Right hindlimb (tissue), 1 donor: Measurements from ENCODE around the gene GK2.

Source experiments
- DNase-seq: peaks from one replicate; pipeline ENCODE4 v3.0.0-alpha.2; 2018

GK2 gene

DNA sequence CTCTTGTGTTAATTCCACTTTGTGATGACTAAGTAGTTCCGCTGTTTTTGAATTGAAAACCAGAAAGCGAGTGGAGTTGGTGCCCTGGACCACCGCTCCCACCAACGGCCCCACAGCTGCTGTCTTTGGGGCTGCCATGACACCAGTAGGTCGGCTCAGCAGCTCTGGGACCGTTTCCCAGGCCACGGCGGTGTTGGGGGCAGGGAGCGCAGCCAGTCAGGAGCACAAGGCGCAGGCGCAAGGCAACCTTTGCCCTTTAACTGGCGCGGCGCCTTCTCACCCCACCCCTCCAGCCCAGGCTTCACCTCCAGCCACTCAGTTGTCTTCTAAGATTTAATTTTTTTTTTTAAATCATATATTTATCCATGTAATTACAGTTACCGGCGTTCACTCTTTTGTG, at the start of gene GK2:
Gene GK2 (minus strand): TSS at position 166 of the 400 bp plus-strand sequence. CDS start 28 bp downstream, at position 138.
- DNase-seq = no peak

DNA sequence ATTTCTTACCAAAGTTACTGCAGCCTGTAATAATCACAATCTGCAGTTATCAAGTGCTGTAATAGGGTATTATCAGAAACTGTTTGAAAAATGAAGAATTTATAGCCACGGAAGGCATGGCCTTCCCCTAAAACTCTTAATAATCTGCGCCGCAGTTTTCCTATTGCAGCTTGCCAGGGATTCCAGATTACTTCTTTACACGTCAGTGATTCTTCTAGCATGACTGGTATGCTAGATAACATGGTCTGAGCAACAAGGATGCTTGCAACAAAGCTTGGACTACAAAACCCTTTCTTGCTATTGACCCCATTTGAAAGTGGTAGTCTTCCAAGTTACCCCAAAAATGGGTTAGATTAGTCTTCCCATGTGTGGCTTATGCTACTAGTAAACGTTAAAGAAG, 47.2 kb upstream of the GK2 start:
- DNase-seq = no peak

DNA sequence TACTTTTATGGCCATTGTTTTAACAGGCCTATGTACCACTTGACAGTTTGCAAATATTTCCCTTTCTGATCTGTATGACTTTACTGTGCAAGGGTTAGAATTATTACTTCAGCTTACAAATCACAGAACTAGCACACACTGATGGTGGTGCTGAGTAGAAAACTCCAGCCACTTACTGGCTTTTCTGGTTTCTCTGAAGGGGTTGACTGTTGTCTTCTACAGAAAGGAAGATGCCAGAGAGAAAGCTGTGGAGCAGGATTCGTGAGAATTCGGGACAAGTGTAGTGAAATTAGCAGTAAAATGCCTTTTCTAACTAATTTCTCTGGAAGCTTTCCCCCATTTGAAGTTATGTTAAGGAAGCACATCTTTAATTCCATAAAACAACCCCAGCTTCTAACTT, 46.6 kb upstream of the GK2 start:
- DNase-seq = no peak

DNA sequence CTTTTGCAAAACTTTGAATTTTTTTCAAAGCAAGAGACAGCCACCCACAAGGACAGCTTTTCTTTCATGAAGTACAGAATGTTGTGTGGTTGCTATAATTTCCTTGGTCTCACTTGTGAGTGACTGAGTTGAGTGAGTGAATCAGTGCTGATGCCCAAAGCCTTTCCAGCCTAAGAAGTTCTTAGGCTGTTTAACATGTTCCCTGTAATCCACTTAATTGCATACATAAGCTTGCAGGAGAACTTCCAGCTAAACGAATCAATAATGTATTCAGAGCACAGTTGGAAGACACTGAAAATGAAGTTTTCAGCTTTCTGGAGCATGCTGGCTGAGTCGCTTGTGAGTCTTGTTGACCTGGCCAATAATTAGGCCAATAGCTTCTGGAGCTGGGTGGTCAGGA, 42.0 kb upstream of the GK2 start:
- DNase-seq = no peak

DNA sequence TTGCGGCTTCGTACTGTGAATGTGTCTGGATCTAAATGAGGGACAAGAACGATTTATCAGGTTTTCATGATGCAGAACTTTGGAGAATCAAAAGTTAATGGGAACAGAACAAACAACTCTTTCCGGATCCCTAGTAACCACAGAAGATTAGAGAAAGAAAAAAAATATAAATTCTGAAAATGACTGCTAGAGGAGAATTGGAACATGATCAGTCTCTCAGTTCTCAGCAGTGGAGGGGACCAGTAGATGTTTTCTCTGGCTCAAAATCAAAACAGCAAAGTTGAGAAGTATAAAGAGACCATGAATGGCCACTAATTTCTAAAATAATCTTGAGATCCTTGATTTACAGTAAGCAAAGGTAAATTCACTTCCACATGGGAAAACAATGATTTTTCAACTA, 38.1 kb upstream of the GK2 start:
- DNase-seq = no peak

DNA sequence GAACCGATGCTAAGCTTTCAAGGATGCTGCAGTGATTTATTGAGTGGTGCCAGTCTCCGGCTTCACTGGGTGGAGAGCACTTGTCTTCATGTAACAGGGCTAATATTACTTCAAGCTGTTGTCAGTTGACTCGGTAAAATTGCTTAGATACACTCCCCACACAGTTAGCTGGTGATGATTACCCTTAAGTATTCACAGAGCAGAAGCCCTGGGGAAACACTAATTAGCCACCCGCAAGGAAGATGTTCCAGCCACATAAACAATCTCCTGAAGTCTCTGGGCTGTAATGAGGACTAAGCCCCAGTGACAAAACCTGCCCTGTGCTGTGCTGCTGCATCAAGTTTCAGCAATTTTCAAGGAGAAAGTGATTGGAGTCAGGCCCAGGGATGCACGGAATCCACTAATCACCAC, 37.3 kb upstream of the GK2 start:
- DNase-seq = peak; percentile 19

DNA sequence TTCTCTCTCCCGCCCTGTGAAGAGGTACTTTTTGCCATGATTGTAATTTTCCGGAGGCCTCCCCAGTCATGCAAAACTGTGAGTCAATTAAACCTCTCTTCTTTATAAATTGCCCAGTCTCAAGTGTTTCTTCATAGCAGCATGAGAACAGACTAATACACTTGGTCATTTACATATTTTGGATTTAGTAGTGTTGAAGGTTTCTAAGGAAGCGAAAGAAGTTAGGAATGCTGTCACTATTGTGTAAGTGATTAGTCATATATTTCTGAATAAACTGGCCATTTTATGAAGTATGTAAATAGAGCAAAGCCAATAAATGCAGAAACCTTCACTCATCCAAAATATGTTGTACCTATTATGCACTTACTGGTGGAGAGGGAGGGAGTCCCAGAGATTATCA, 34.4 kb upstream of the GK2 start:
- DNase-seq = no peak

DNA sequence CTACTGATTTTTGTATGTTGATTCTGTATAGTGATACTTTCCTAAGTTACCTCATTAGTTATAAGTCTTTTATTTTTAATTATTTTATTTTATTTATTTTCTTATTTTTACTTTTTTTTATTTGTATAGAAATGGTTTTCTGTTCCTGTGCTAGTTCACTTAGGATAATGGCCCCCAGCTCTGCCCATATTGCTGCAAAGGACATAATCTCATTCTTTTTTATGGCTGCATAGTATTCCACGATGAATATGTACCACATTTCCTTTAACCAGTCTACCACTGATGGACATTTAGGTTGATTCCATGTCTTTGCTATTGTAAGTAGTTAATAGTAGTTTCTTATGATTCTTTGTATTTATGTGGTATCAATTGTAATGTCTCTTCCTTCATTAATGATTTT, 31.5 kb upstream of the GK2 start:
- DNase-seq = no peak

DNA sequence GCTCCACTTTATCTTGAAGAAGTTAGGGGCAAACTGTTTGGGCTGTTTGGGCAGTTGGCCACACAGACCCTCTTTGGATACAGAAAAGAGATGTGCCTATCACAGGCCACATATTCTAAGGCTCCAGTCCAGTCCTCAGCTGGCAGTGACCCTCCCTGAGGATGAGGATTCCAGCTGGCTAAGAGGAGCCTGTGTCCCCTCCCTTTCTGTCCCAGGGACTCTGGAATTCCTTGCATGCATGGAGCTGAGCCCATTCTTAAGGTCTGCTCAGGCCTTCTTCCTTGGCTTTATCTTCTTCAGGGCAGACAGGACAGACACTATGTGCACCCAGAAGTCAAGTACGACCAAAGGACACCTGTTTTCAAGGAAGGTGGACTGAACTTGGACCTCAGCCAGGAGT, 23.8 kb upstream of the GK2 start:
- no peak for DNase-seq

DNA sequence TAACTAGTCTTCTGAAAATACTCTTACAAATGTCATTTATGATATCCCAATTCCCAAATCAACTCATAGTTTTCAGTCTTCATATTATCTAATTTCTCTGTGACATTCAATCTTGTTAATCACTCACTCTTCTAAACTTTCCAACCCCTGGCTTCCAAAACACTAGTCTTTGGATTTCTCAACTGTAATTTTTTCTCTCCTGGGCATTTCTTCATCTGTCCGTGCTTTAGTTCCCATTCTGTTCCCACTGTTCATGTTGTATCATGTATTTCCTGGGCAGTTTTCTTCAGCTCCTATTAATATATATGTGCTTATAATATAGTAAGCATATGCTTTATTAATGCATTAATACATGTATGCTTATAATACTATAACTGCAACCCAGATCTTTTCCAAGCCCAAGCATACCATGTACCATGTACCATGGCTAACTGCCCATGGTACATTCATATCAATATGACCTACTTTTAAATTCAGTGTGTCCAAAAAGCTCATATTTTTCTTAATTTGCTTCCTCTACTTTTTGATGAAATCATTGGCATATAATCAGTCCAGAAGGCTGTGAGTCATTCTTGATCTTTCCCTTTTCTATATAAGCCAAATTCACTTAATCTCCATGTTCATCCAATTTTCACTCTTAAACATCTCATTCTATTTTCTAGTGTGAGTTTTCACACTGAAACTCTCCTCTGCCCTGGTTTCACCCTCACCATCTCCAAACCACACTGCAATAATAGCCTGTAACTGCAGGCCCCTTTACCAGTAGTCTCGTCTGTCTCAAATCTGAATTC, 21.3 kb upstream of the GK2 start:
- no peak for DNase-seq

DNA sequence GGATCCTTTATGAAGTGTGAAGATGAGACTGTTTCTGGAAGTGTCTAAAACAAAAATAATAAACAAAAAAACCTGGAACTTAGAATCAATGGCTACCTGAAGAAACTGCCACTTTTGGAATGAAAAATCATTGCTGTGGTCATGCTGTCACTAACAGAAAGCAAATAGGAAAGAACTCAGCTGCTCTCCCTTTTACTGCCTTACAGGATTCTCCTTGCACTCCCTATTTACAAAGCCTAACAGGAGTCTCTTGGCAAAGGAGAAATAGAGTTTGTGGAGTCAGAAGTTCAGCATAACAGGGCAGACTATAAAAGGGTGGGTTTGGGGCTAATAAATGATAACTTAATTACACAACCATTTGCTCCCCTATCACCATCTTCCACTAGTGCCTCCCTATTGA, 19.0 kb upstream of the GK2 start:
- no peak for DNase-seq

DNA sequence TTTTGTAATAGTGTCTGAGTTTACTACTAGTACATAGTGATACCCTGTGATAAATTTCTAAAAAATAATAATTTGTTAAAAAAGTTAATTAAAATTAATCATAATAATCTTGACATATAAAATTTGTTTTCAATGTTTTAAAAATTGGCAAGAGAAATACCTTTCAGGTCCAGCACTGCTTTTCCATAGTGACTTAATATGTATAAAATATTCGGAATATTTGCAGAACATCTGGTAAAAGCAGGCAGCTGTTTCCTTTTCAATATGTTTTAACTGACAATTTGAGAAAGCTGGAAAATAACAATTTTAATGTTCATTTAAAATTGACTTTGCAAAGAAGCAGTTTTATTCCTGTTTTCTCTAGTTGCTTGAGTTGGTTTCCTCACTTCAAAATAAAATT, 17.6 kb upstream of the GK2 start:
- no peak for DNase-seq

DNA sequence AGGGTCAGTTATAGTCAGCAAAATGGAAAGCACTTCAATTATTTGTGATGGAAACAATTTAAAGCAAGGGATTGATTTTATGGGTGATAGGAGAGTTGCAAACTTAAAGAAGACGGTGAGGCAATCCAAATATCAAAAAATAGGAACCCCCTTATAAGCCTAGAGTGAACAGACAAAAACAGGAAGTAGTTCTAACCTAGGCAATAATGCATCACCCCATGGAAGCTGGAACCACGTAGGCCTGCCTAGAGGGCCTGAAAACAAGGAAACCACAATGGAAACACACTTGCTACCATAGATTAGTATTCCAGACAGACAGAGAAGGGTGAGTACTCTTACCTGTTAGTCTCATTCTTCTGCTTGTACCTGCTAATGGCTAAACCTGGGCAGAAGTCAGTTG, 13.5 kb upstream of the GK2 start:
- no peak for DNase-seq

DNA sequence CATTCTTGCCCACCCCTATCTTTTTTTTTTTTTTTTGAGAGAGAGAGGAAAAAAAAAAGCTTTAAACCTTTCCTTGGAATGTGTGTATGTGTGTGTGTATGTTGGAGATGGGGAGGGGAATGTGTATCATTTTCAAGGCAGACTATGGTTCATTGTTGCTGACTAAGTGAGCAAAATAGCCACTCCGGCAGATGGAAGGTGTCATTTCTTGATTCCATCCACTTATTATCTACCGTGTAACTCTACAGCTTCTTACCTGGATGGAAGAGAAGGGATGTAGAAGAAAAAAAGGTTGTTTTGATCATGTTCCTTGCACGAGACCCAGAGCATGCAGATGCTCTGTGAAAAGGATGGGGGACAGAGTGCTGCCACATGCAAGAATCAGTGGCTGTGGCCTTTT, 5.9 kb upstream of the GK2 start:
- no peak for DNase-seq

DNA sequence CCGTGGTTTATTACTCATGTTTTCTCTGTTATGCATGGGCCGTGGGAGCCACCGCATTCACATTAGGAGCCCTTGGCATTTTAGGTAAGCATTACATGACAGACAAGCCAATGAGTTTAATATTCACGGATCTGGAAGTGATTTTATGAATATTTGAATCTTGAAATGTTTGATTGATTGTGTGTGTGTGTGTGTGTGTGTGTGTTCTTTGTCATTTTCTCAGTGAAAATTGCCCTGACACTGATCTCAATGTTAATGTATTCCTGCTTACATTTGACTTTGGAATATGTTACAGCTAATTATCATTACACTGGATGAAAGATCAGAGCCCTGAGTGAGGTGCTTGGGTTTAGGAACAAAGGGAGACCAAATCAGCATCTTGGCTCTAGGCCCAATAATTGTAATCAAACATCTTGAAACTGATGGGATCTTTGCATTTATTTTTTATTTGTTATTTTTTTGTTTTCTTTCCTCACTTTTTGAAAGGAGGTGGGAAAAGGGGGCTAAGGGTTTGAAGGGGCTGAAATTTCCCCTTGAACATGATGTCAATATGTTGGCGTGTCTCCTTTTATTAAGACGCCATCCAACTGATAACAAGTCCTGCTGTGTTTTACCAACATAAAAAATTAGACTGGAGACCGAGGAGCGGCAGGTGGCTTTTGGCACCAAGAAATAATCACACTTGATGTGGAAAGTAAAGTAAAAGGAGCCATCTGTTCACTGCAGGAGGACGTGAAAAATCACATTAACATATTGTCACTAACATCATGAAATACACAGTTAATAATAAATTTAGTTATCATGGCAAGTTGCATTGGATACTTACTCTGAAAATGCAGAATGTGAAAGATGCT, 5.2 kb upstream of the GK2 start:
- DNase-seq = no peak

DNA sequence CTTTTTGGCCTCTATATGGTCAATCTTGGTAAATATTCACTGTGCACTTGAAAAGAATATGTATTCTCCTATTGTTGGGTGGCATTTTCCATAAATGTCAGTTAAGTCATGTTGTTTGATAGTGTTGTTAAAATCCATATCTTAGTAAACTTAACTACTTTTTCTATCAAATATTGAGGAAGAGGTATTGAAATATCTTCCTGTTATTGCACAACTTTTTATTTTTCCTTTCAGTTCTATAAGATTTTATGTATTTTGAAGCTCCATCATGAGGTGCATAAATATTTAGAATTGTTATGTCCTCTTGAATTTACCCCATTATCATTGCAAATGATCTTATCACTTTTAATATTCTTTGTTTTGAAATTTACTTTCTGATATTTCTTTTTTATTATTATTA, 3.4 kb downstream of the GK2 start:
- no peak for DNase-seq

DNA sequence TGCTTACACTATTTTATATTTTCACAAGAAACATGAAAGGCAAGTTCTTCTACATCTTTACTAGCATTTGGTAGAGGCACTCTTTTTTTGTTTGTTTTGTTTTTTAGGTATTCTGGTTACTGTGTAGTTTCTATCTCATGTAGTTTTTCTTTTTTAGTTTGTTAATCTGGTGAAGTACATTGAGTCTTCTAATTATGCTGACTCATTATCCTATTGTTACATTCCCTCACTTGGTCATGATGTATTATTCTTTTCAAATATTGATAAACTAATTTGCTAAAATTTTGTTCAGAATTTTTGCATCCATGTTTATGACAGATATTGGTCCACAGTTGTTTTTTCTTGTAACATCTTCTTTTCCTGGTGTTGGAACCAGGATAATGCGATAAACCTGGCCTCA, 4.7 kb downstream of the GK2 start:
- DNase-seq = no peak

DNA sequence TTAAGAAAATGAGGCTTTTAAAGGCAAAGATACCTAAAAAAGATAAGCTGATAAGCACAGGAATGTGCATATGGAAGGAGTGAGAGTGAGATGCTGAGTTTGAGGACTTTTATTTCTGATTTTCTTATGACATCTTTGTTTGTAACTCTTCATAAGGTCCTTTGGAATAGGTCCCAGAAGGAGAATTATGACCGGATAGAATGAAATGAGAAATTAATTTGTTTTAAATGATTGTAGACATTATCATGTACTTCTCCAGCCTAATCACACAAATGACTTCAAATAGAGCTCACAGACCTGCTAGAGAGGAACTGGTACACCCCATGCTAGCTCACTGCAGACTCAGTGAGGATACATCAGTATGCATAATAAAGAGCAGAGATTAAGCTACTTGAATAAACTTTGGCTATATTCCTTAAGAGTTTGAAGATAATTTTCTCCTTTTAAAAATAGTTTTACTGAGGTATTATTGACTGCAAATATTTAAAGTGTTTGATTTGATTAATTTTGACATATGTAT, 5.6 kb downstream of the GK2 start:
- DNase-seq = no peak

DNA sequence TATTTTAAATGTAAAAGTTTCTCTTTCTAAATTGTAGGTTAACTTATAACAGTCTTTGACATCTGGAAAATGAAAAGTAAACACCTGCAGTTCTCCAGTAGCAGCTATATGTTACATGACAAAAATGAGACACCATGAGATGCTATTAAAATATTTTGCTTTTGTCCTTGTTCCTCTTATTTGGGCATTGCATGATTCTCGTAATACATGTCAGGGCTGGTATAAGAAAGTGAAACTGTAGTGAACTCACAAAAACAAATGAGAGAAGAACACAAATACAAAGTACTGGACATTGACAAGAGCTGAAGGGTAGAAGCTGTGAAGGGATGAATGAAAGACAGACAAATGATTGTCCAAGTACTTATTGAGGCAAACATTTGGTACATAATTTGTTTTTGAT, 9.0 kb downstream of the GK2 start:
- DNase-seq = no peak

DNA sequence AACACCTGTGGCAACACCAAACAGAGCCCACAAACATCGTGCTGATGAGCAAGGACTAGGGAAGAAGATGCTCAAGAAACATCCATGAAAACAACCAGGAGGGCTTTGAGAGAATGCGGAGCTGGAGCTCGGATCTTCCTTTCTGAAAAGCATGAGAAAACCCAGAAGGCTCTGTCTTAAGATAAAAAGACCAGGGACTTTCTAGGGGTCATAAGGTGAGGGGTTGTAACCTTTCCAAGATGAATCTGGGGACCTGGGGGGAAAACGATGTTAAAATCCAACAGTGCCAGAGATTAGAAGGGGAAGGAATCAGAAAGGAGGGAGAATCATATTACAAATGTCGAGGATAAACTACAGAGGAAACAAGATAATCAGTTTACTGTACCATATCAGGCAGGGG, 10.1 kb downstream of the GK2 start:
- no peak for DNase-seq

DNA sequence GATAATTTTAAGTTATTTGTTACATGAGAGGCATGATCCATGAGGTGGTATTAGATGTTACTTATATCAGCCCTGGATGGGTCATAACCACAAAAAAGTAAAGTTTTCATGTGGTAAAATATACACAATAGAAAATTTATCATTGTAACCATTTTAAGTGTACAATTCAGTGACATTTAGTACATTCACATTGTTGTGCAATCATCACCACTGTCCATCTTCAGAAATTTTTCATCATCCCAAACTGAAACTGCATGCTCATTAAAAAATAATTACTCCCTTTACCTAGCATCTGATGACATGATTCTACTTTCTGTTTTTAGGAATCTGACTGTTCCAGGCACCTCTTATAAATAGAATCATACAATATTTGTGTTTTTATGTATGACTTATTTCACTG, 11.2 kb downstream of the GK2 start:
- DNase-seq = no peak

DNA sequence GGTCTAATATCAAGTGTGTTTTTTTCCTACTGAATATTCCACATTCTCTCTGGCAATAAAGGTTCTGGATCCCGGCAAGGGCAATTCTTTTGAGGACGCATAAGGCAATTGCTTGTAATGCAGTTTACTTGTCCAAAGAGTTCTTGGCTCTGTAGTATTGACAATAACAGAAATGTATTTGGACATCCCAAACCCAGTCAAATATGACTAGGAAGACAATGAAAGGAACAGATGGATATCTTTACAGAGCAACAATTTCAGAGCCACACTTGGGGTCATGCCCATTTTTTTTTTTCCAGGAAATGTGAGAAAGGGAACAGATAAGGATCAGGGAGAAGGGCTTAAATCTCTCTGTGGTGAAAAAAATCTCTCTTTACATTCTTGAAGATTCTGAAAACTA, 12.2 kb downstream of the GK2 start:
- DNase-seq = no peak

DNA sequence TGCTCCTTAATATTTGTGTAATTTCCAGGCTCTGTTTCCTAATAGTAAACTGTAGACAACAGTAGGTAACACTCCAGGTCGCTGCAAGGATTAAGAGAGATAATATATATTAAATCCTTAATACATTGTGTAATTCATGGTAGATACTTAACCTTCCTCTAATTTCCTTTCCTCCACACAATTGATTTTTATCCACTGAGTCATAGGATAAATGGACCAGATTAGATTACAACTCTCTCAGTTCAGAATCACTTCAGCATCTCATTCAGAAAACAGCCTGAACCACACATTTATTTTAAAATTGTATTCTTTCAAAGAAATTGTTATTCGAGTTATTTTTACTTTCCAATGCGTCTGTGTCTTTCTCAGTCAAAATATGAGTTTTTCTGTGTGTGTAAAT, 17.1 kb downstream of the GK2 start:
- no peak for DNase-seq

DNA sequence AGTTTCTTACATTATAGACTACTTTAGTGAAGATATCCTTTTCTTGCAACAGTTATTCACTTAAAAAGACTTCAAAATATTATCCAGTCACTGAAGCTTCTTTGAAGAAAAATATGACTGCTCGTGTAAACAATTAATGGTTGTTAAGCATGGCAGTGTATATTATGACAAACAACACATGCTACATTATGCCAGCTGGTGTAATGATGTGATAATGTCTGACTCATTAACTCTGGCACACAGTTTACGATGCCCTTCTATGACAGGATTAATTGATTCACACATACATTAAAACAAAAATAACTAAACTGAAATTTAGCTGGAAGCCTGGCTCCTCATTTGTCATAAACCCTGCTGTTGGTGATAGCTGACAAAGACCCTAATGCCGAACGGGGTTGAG, 22.4 kb downstream of the GK2 start:
- DNase-seq = no peak
